ENCODE measurements around the gene AAGAB.

The AAGAB gene

GRCh38 chr15:67212684-67213367, 41.6 kb downstream of the AAGAB start:
- DNase-seq (ENCODE audit: low read depth in 1 of 2, low spot score in 1 of 2): no peak

- DNase-seq (ENCODE audit: low read depth in 1 of 2, low spot score in 1 of 2): no peak
Measured at GRCh38 chr15:67210555-67211168, 43.8 kb downstream of the AAGAB start.

- DNase-seq (ENCODE audit: low read depth in 1 of 2, low spot score in 1 of 2): no peak
Measured at GRCh38 chr15:67208396-67208795, 46.1 kb downstream of the AAGAB start.

GRCh38 chr15:67207555-67208207, 46.8 kb downstream of the AAGAB start:
- no peak for DNase-seq (ENCODE audit: low read depth in 1 of 2, low spot score in 1 of 2)

GRCh38 chr15:67202991-67203390, 51.5 kb downstream of the AAGAB start:
- no peak for DNase-seq (ENCODE audit: low read depth in 1 of 2, low spot score in 1 of 2)

- no peak for DNase-seq (ENCODE audit: low read depth in 1 of 2, low spot score in 1 of 2)
Measured at GRCh38 chr15:67202091-67202490, 52.4 kb downstream of the AAGAB start.

- no peak for DNase-seq (ENCODE audit: low read depth in 1 of 2, low spot score in 1 of 2)
Measured at GRCh38 chr15:67201136-67201535, 53.3 kb downstream of the AAGAB start.

- no peak for DNase-seq (ENCODE audit: low read depth in 1 of 2, low spot score in 1 of 2)
Measured at GRCh38 chr15:67199881-67200763, 54.3 kb downstream of the AAGAB start.

GRCh38 chr15:67199391-67199790, 55.1 kb downstream of the AAGAB start:
- DNase-seq (ENCODE audit: low read depth in 1 of 2, low spot score in 1 of 2): no peak

GRCh38 chr15:67198157-67198754, 56.2 kb downstream of the AAGAB start:
- no peak for DNase-seq (ENCODE audit: low read depth in 1 of 2, low spot score in 1 of 2)

GRCh38 chr15:67197364-67197695, 57.1 kb downstream of the AAGAB start:
- DNase-seq (ENCODE audit: low read depth in 1 of 2, low spot score in 1 of 2): no peak

- DNase-seq (ENCODE audit: low read depth in 1 of 2, low spot score in 1 of 2): no peak
Measured at GRCh38 chr15:67196672-67197363, 57.6 kb downstream of the AAGAB start.

- no peak for DNase-seq (ENCODE audit: low read depth in 1 of 2, low spot score in 1 of 2)
Measured at GRCh38 chr15:67196222-67196621, 58.2 kb downstream of the AAGAB start.

- DNase-seq (ENCODE audit: low read depth in 1 of 2, low spot score in 1 of 2): no peak
Measured at GRCh38 chr15:67195305-67195704, 59.2 kb downstream of the AAGAB start.

GRCh38 chr15:67194171-67195114, 60.0 kb downstream of the AAGAB start:
- no peak for DNase-seq (ENCODE audit: low read depth in 1 of 2, low spot score in 1 of 2)

GRCh38 chr15:67193223-67193990, 61.1 kb downstream of the AAGAB start:
- DNase-seq (ENCODE audit: low read depth in 1 of 2, low spot score in 1 of 2): no peak

- DNase-seq (ENCODE audit: low read depth in 1 of 2, low spot score in 1 of 2): no peak
Measured at GRCh38 chr15:67192185-67192820, 62.2 kb downstream of the AAGAB start.

- no peak for DNase-seq (ENCODE audit: low read depth in 1 of 2, low spot score in 1 of 2)
Measured at GRCh38 chr15:67190813-67191212, 63.6 kb downstream of the AAGAB start.

Data from activated CD4-positive, alpha-beta T cell treated with anti-CD3 and anti-CD28 coated beads, Interleukin-2, amount 50 U/mL, for 24 hours (primary cell).